Measurements from ENCODE around the gene LRRC32. TPM values are rescaled to one million over a fixed set of nuclear protein-coding genes. Genes with fewer than 3 reads are reported as not detected.
"Not testable (repeated sequence)": the region's sequence is repeated elsewhere in the genome, so short reads cannot be mapped to it uniquely, and the experiment has no call there.

Gene LRRC32
- total and polyA plus RNA-seq, 9 of the 15 experiments (the other 6 are each of a cell fraction or from before 2014, with no cell fraction given), result 0.10 to 0.50 (median 0.19) TPM; not detected in 5

DNA sequence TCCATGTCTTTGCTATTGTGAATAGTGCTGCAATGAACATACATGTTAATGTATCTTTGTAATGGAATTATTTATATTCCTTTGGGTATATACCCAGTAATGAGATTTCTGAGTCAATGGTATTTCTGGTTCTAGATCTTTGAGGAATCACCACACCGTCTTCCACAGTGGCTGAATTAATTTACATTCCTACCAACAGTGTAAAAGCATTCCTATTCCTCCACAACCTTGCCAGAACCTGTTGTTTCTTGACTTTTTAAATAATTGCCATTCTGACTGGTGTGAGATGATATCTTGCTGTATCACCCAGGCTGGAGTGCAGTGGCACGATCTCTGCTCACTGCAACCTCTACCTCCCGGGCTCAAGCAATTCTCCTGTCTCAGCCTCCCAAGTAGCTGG is 26.8 kb downstream of the LRRC32 start:
- intact Hi-C loops (cut with micrococcal nuclease); H4K20me1 ChIP-seq (replicated peaks; ENCODE audit: control insufficient read depth, insufficient read depth, low read length); H3K9me3 ChIP-seq (replicated peaks; ENCODE audit: control insufficient read depth, insufficient read depth, low read depth, low read length); H3K4me2 ChIP-seq (ENCODE audit: insufficient read depth, low read length); ATAC-seq; POLR2A ChIA-PET; H2AFZ ChIP-seq (ENCODE audit: low read depth, low read length); H3K79me2 ChIP-seq (ENCODE audit: control insufficient read depth, insufficient read depth, low read length); H3K9me1 ChIP-seq (ENCODE audit: control insufficient read depth, insufficient read depth, low read length); H3K9ac ChIP-seq (ENCODE audit: insufficient read depth in 1 of 2, low read depth in 2 of 2, low read length in 2 of 2); in situ Hi-C loops (cut with MboI); BruUV-seq (replicated peaks); FAIRE-seq; H3K4me3 ChIP-seq; H3K27ac ChIP-seq (ENCODE audit: extremely low read depth, low read depth, low read length); CTCF ChIA-PET (ENCODE audit: low intra/inter-chr PET ratio); DNase-seq (ENCODE audit: extremely low read depth in 1 of 4, low spot score in 3 of 4); H3K4me1 ChIP-seq (replicated peaks in 1 of 2; ENCODE audit: control insufficient read depth in 2 of 2, insufficient read depth in 2 of 2, low read length in 2 of 2); H3K36me3 ChIP-seq (ENCODE audit: control insufficient read depth, insufficient read depth, low read length): not testable (repeated sequence)
- 25% methylated on average over 3 of the region's 3 CpGs for WGBS (ENCODE audit: insufficient coverage, low coverage, missing lambda C conversion rate)
- peaks cover 17 to 44% of the 10 kb centered on the region in 2 experiments; a peak in 4 of 5 replicates for H3K27me3 ChIP-seq (ENCODE audit: control insufficient read depth in 2 of 2, insufficient read depth in 2 of 2, low read length in 2 of 2)

DNA sequence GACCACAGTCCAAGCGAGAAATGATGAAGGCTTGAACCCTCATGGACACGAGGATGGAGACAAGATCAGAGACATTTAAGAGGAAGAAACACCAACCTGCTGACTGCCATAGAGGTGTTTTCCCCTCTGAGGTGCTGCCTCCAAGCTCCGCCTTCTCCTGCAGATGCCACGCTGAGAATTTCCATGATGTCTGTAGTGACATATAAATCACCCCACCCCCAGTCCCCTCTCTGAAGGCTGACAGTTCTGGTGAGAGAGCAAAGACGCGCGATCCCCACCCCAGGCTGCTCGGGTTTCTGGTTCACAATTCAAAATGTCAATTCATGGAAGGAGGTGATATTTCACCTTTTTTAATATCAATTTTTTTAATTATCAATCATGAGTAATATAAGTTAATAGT is 28.2 kb downstream of the LRRC32 start:
- H3K4me3 ChIP-seq, result no peak overlapping the region
- H3K4me2 ChIP-seq (ENCODE audit: insufficient read depth, low read length), result no peak overlapping the region
- no TSS peak for BruUV-seq (replicated peaks)
- ATAC-seq, result no peak
- TF ChIP-seq MED1 (CRISPR knock-in tag; IDR thresholded peaks at IDR 0.05; ENCODE audit: borderline replicate concordance) (no peak), U2AF2 (optimal IDR thresholded peaks at IDR 0.05; ENCODE audit: low read depth, low read length) (no peak), MEIS2 (IDR thresholded peaks at IDR 0.05; ENCODE audit: partially characterized antibody) (peak; percentile 61), HEY1 (CRISPR knock-in tag; IDR thresholded peaks at IDR 0.05; ENCODE audit: borderline replicate concordance) (no peak)
- TF ChIP-seq, protein P1, sequence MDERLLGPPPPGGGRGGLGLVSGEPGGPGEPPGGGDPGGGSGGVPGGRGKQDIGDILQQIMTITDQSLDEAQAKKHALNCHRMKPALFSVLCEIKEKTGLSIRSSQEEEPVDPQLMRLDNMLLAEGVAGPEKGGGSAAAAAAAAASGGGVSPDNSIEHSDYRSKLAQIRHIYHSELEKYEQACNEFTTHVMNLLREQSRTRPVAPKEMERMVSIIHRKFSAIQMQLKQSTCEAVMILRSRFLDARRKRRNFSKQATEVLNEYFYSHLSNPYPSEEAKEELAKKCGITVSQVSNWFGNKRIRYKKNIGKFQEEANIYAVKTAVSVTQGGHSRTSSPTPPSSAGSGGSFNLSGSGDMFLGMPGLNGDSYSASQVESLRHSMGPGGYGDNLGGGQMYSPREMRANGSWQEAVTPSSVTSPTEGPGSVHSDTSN (CRISPR knock-in tag; IDR thresholded peaks at IDR 0.05; ENCODE audit: low read depth), result no peak
- TF ChIP-seq, protein P1 (tag; conservative IDR thresholded peaks at IDR 0.05; ENCODE audit: low read depth), result peak; percentile 27; the same call in 1 of the 2 replicates
- no peak overlapping the region for H3K27ac ChIP-seq (ENCODE audit: extremely low read depth, low read depth, low read length)
- H3K4me1 ChIP-seq (replicated peaks in 1 of 2; ENCODE audit: control insufficient read depth in 2 of 2, insufficient read depth in 2 of 2, low read length in 2 of 2), result peaks cover 4 to 5% of the 10 kb centered on the region in 2 experiments; a peak in 3 of 5 replicates
- H3K9me3 ChIP-seq (replicated peaks; ENCODE audit: control insufficient read depth, insufficient read depth, low read depth, low read length), result no peaks in the 10 kb centered on the region; the same call in 1 of the 2 replicates
- POLR2A ChIA-PET, result no interaction called here
- no peaks in the 10 kb centered on the region for H3K79me2 ChIP-seq (ENCODE audit: control insufficient read depth, insufficient read depth, low read length)
- H3K9me1 ChIP-seq (ENCODE audit: control insufficient read depth, insufficient read depth, low read length), result no peaks in the 10 kb centered on the region
- no peak overlapping the region for H3K9ac ChIP-seq (ENCODE audit: insufficient read depth in 1 of 2, low read depth in 2 of 2, low read length in 2 of 2)
- H3K36me3 ChIP-seq (ENCODE audit: control insufficient read depth, insufficient read depth, low read length), result no peaks in the 10 kb centered on the region
- in situ Hi-C loops (cut with MboI) (no loop called here), intact Hi-C loops (cut with micrococcal nuclease) (no loop called here)
- no peaks in the 10 kb centered on the region for H4K20me1 ChIP-seq (replicated peaks; ENCODE audit: control insufficient read depth, insufficient read depth, low read length)
- peaks cover 15 to 50% of the 10 kb centered on the region in 2 experiments; a peak in 4 of 5 replicates for H3K27me3 ChIP-seq (ENCODE audit: control insufficient read depth in 2 of 2, insufficient read depth in 2 of 2, low read length in 2 of 2)
- CTCF ChIA-PET (ENCODE audit: low intra/inter-chr PET ratio), result no interaction called here
- no peak overlapping the region for H2AFZ ChIP-seq (ENCODE audit: low read depth, low read length)
- 5% methylated on average over 8 of the region's 8 CpGs for WGBS (ENCODE audit: insufficient coverage, low coverage, missing lambda C conversion rate)
- no peak for FAIRE-seq
- no peak for DNase-seq (ENCODE audit: extremely low read depth in 1 of 4, low spot score in 3 of 4)
